Lower leg skin (tissue), 3 donors: ENCODE data around the gene RTTN.

Experiments
- POLR2A ChIP-seq, 2 donors: fragments of 450-650 bp; IDR thresholded peaks; one replicate each; pipeline ENCODE4 v1.6.1; 2016 to 2017; ENCODE audit warnings: antibody characterized with exemption in 2 of 2, mild to moderate bottlenecking in 1 of 2, moderate library complexity in 1 of 2
- TF ChIP-seq, protein P1 (sequence below), 3 donors: fragments of 450-650 bp; IDR thresholded peaks; one replicate each; pipeline ENCODE4 v1.5.1; 2016; ENCODE audit warnings: antibody characterized with exemption in 3 of 3, mild to moderate bottlenecking in 3 of 3, moderate library complexity in 2 of 3

DNA sequence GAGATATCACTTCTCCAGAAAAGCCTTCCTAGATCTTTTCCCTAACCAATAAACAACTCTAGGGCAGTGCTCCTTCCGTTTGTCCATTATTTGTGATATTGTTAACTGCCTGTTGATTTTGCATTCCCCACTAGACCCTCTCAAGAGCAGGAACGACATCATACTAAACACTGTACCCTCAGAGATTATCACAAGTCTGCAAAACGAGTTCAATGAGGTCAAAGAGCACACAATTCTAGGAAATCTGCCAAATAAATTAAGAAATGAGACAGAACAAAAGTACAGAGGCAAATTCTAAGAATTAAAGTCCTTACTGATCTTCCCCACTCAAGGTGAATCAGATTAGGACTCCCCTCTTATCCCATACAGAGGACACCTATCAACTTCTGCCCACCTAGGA, 7.6 kb downstream of the RTTN start:
- TF ChIP-seq, protein P1, sequence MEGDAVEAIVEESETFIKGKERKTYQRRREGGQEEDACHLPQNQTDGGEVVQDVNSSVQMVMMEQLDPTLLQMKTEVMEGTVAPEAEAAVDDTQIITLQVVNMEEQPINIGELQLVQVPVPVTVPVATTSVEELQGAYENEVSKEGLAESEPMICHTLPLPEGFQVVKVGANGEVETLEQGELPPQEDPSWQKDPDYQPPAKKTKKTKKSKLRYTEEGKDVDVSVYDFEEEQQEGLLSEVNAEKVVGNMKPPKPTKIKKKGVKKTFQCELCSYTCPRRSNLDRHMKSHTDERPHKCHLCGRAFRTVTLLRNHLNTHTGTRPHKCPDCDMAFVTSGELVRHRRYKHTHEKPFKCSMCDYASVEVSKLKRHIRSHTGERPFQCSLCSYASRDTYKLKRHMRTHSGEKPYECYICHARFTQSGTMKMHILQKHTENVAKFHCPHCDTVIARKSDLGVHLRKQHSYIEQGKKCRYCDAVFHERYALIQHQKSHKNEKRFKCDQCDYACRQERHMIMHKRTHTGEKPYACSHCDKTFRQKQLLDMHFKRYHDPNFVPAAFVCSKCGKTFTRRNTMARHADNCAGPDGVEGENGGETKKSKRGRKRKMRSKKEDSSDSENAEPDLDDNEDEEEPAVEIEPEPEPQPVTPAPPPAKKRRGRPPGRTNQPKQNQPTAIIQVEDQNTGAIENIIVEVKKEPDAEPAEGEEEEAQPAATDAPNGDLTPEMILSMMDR (IDR thresholded peaks at IDR 0.05): no peak
- no peak for TF ChIP-seq POLR2A (IDR thresholded peaks at IDR 0.05)
